HAP-1 (cell line): Measurements from ENCODE around the gene CAMTA1.
"Not testable (repeated sequence)": the region's sequence is repeated elsewhere in the genome, so short reads cannot be mapped to it uniquely, and the experiment has no call there.

Experiments used
- DNase-seq, 2 experiments: peaks; one replicate each; pipeline ENCODE4 v3.0.0-alpha.2; 2016 to 2020; ENCODE audit warnings: low spot score in 2 of 2
- H3K27me3 ChIP-seq: fragments of 250-450 bp; sonication (Bioruptor Pico); 2 replicates; pipeline ENCODE4 v1.5.1; 2020; ENCODE audit warnings: low read depth, mild to moderate bottlenecking, moderate library complexity
- H3K36me3 ChIP-seq: fragments of 250-450 bp; sonication (Bioruptor Pico); replicated peaks from 2 replicates; pipeline ENCODE4 v1.5.1; 2020; ENCODE audit warnings: mild to moderate bottlenecking
- H3K4me1 ChIP-seq: fragments of 250-450 bp; sonication (Bioruptor Pico); 2 replicates; pipeline ENCODE4 v1.5.1; 2020; ENCODE audit warnings: mild to moderate bottlenecking
- H3K4me3 ChIP-seq: fragments of 250-450 bp; sonication (Bioruptor Pico); 2 replicates; pipeline ENCODE4 v1.5.1; 2020; ENCODE audit warnings: mild to moderate bottlenecking, moderate library complexity
- H3K9me3 ChIP-seq: fragments of 250-450 bp; sonication (Bioruptor Pico); 2 replicates; pipeline ENCODE4 v1.5.1; 2020; ENCODE audit warnings: mild to moderate bottlenecking, moderate library complexity
- in situ Hi-C: fragments of 300-500 bp; cut with MboI; formaldehyde crosslinking; loops from 3 replicates; pipeline ENCODE4 v1.14.3; 2020; ENCODE audit warnings: low sequenced_read_pairs, inconsistent platforms, mixed read lengths

Gene CAMTA1

GRCh38 chr1:7403265-7404045, 618.2 kb downstream of the CAMTA1 start:
- in situ Hi-C loops = no loop called here
- no peak for DNase-seq
- H3K4me3 ChIP-seq = no peak overlapping the region
- H3K36me3 ChIP-seq = no peaks in the 10 kb centered on the region
- no peaks in the 10 kb centered on the region for H3K9me3 ChIP-seq
- no peaks in the 10 kb centered on the region for H3K4me1 ChIP-seq
- H3K27me3 ChIP-seq = no peaks in the 10 kb centered on the region

GRCh38 chr1:7404046-7404742, 618.9 kb downstream of the CAMTA1 start:
- in situ Hi-C loops = no loop called here
- DNase-seq = no peak
- Histone ChIP-seq H3K4me3 (no peak overlapping the region), H3K9me3 (no peaks in the 10 kb centered on the region), H3K27me3 (no peaks in the 10 kb centered on the region), H3K36me3 (no peaks in the 10 kb centered on the region), H3K4me1 (no peaks in the 10 kb centered on the region)

GRCh38 chr1:7405844-7406500, 620.7 kb downstream of the CAMTA1 start:
- H3K4me1 ChIP-seq = no peaks in the 10 kb centered on the region
- in situ Hi-C loops = no loop called here
- no peaks in the 10 kb centered on the region for H3K36me3 ChIP-seq
- no peak for DNase-seq
- H3K9me3 ChIP-seq = no peaks in the 10 kb centered on the region
- no peak overlapping the region for H3K4me3 ChIP-seq
- no peaks in the 10 kb centered on the region for H3K27me3 ChIP-seq

- Histone ChIP-seq H3K4me3 (no peak overlapping the region), H3K9me3 (no peaks in the 10 kb centered on the region), H3K27me3 (no peaks in the 10 kb centered on the region), H3K36me3 (no peaks in the 10 kb centered on the region), H3K4me1 (no peaks in the 10 kb centered on the region)
- DNase-seq = no peak
- in situ Hi-C loops = no loop called here
These were observed 621.6 kb downstream of the CAMTA1 start for GRCh38 chr1:7406641-7407543.

GRCh38 chr1:7407544-7407895, 622.3 kb downstream of the CAMTA1 start:
- in situ Hi-C loops = no loop called here
- Histone ChIP-seq H3K27me3 (no peaks in the 10 kb centered on the region), H3K4me3 (no peak overlapping the region), H3K9me3 (no peaks in the 10 kb centered on the region), H3K36me3 (no peaks in the 10 kb centered on the region), H3K4me1 (no peaks in the 10 kb centered on the region)
- DNase-seq = no peak

GRCh38 chr1:7407980-7408770, 622.9 kb downstream of the CAMTA1 start:
- Histone ChIP-seq H3K27me3 (no peaks in the 10 kb centered on the region), H3K4me3 (no peak overlapping the region), H3K36me3 (no peaks in the 10 kb centered on the region), H3K9me3 (no peaks in the 10 kb centered on the region), H3K4me1 (no peaks in the 10 kb centered on the region)
- no peak for DNase-seq
- in situ Hi-C loops = no loop called here

- in situ Hi-C loops = no loop called here
- Histone ChIP-seq H3K27me3 (no peaks in the 10 kb centered on the region), H3K4me3 (no peak overlapping the region), H3K9me3 (no peaks in the 10 kb centered on the region), H3K36me3 (no peaks in the 10 kb centered on the region), H3K4me1 (no peaks in the 10 kb centered on the region)
- no peak for DNase-seq
These were observed 623.5 kb downstream of the CAMTA1 start for GRCh38 chr1:7408771-7409150.

- Histone ChIP-seq H3K27me3 (no peaks in the 10 kb centered on the region), H3K9me3 (no peaks in the 10 kb centered on the region), H3K36me3 (no peaks in the 10 kb centered on the region), H3K4me1 (no peaks in the 10 kb centered on the region), H3K4me3 (no peak overlapping the region)
- in situ Hi-C loops = no loop called here
- DNase-seq = no peak
These were observed 624.0 kb downstream of the CAMTA1 start for GRCh38 chr1:7409278-7409677.

GRCh38 chr1:7410156-7410555, 624.9 kb downstream of the CAMTA1 start:
- no peaks in the 10 kb centered on the region for H3K27me3 ChIP-seq
- no peak for DNase-seq
- no peaks in the 10 kb centered on the region for H3K4me1 ChIP-seq
- H3K9me3 ChIP-seq = no peaks in the 10 kb centered on the region
- H3K4me3 ChIP-seq = no peak overlapping the region
- H3K36me3 ChIP-seq = no peaks in the 10 kb centered on the region
- in situ Hi-C loops = no loop called here

GRCh38 chr1:7417618-7418017, 632.4 kb downstream of the CAMTA1 start:
- H3K9me3 ChIP-seq, in situ Hi-C loops, H3K27me3 ChIP-seq, H3K36me3 ChIP-seq, DNase-seq, H3K4me3 ChIP-seq, H3K4me1 ChIP-seq: not testable (repeated sequence)

GRCh38 chr1:7418442-7419080, 633.3 kb downstream of the CAMTA1 start:
- H3K4me3 ChIP-seq = no peak overlapping the region
- DNase-seq = peak in 1 of 2 experiments; percentile 5
- in situ Hi-C loops = no loop called here
- no peaks in the 10 kb centered on the region for H3K4me1 ChIP-seq
- H3K9me3 ChIP-seq = no peaks in the 10 kb centered on the region
- H3K36me3 ChIP-seq = no peaks in the 10 kb centered on the region
- no peaks in the 10 kb centered on the region for H3K27me3 ChIP-seq

GRCh38 chr1:7420098-7420445, 634.8 kb downstream of the CAMTA1 start:
- Histone ChIP-seq H3K4me1 (no peaks in the 10 kb centered on the region), H3K27me3 (no peaks in the 10 kb centered on the region), H3K4me3 (no peak overlapping the region), H3K9me3 (no peaks in the 10 kb centered on the region), H3K36me3 (no peaks in the 10 kb centered on the region)
- DNase-seq = peak in 1 of 2 experiments; percentile 1
- in situ Hi-C loops = no loop called here
